H1 (cell line): ENCODE measurements around the gene APOBEC2. TPM values are rescaled to one million over a fixed set of nuclear protein-coding genes. Genes with fewer than 3 reads are reported as not detected.

Source experiments
- CEBPB ChIP-seq: IDR thresholded peaks from 2 replicates; pipeline ENCODE4 v1.6.1; 2012; ENCODE audit warnings: low read depth, low read length
- CHD1 ChIP-seq: IDR thresholded peaks from 2 replicates; pipeline ENCODE4 v1.6.1; 2012; ENCODE audit warnings: low read depth, low read length, improper control_type of control experiment
- GABPA ChIP-seq: IDR thresholded peaks from 2 replicates; pipeline ENCODE4 v1.6.1; 2011; ENCODE audit warnings: mild to moderate bottlenecking, low read length, moderate library complexity, borderline replicate concordance; ENCODE audit not compliant: insufficient read depth
- GTF2F1 ChIP-seq: IDR thresholded peaks from 2 replicates; pipeline ENCODE4 v1.6.1; 2012; ENCODE audit warnings: low read depth, low read length, improper control_type of control experiment, borderline replicate concordance
- HDAC6 ChIP-seq: IDR thresholded peaks from one replicate; pipeline ENCODE4 v1.7.1; 2012; ENCODE audit warnings: low read depth, mild to moderate bottlenecking, inconsistent platforms, low read length, moderate library complexity
- KDM5A ChIP-seq: fragments of 200-600 bp; IDR thresholded peaks from 2 replicates; pipeline ENCODE4 v1.7.1; 2012; ENCODE audit warnings: mild to moderate bottlenecking, low read length, inconsistent platforms, mixed read lengths
- MAFK ChIP-seq: IDR thresholded peaks from 2 replicates; pipeline ENCODE4 v1.6.1; 2012; ENCODE audit warnings: low read depth, mild to moderate bottlenecking, improper control_type of control experiment, low read length
- NRF1 ChIP-seq: IDR thresholded peaks from 2 replicates; pipeline ENCODE4 v1.6.1; 2011; ENCODE audit warnings: mild to moderate bottlenecking, low read depth, low read length, improper control_type of control experiment
- POU5F1 ChIP-seq: IDR thresholded peaks from 2 replicates; pipeline ENCODE4 v1.6.1; 2011; ENCODE audit warnings: low read depth, mild to moderate bottlenecking, low read length, moderate library complexity
- RBBP5 ChIP-seq: IDR thresholded peaks from 2 replicates; pipeline ENCODE4 v1.7.1; 2012; ENCODE audit warnings: low read depth, mild to moderate bottlenecking, inconsistent platforms, low read length, moderate library complexity, borderline replicate concordance
- RFX5 ChIP-seq: IDR thresholded peaks from 2 replicates; pipeline ENCODE4 v1.6.1; 2011; ENCODE audit warnings: low read depth, low read length, improper control_type of control experiment, borderline replicate concordance
- RNF2 ChIP-seq: fragments of 200-900, 300-1000 bp; sonication (generic); IDR thresholded peaks from 2 replicates; pipeline ENCODE4 v1.7.1; 2016; ENCODE audit warnings: borderline replicate concordance, low read depth, mild to moderate bottlenecking, antibody characterized with exemption, low read length; ENCODE audit not compliant: poor library complexity, severe bottlenecking; ENCODE audit errors: missing control alignments
- RXRA ChIP-seq: IDR thresholded peaks from 2 replicates; pipeline ENCODE4 v1.6.1; 2011; ENCODE audit warnings: low read depth, mild to moderate bottlenecking, low read length, moderate library complexity; ENCODE audit not compliant: insufficient read depth
- SP1 ChIP-seq: IDR thresholded peaks from 2 replicates; pipeline ENCODE4 v1.6.1; 2011; ENCODE audit warnings: low read depth, low read length
- SP2 ChIP-seq: IDR thresholded peaks from 2 replicates; pipeline ENCODE4 v1.6.1; 2012; ENCODE audit warnings: mild to moderate bottlenecking, low read length, inconsistent platforms
- SRF ChIP-seq: IDR thresholded peaks from 2 replicates; pipeline ENCODE4 v1.6.1; 2011; ENCODE audit warnings: mild to moderate bottlenecking, low read depth, low read length, moderate library complexity
- TAF7 ChIP-seq: optimal IDR thresholded peaks from 2 replicates; pipeline ENCODE3; 2011; ENCODE audit warnings: low read depth, mild to moderate bottlenecking, inconsistent platforms, low read length, moderate library complexity, borderline replicate concordance
- TBP ChIP-seq: IDR thresholded peaks from 2 replicates; pipeline ENCODE4 v1.6.1; 2011; ENCODE audit warnings: low read depth, low read length, improper control_type of control experiment
- TCF12 ChIP-seq: IDR thresholded peaks from 2 replicates; pipeline ENCODE4 v1.6.1; 2011; ENCODE audit warnings: low read depth, mild to moderate bottlenecking, low read length
- TEAD4 ChIP-seq: IDR thresholded peaks from 2 replicates; pipeline ENCODE4 v1.6.1; 2012; ENCODE audit warnings: low read depth, low read length, inconsistent platforms, mixed read lengths
- polyA plus RNA-seq, 7 experiments: library from polyadenylated mRNA; depleted of rRNA in 3 of 7; stranded (reverse) in 5 of 7; unstranded in 2 of 7; fragments of >200 nt in 5 of 7; fragments of 200-250 nt in 2 of 7; gene quantifications; 1 replicate in 5 of 7; 2 replicates in 1 of 7; 4 replicates in 1 of 7; pipeline versions ENCODE4 v1.2.1 to v1.2.3, GENCODE V29; 2011 to 2013; ENCODE audit warnings: missing spikeins in 2 of 7, mixed read lengths in 2 of 7
- total RNA-seq: library from RNA; stranded (reverse); fragmentation: NEBNext Ultra II Directional; extraction: Animal tissue kit (Norgen Biotek cat#: 25700); gene quantifications from 2 replicates; pipeline ENCODE4 v1.2.1, GENCODE V29; 2021
- TF ChIP-seq, protein P1 (sequence below): IDR thresholded peaks from 2 replicates; pipeline ENCODE4 v1.6.1; 2011; ENCODE audit warnings: low read depth, mild to moderate bottlenecking, low read length; ENCODE audit not compliant: insufficient read depth

APOBEC2 gene
- total and polyA plus RNA-seq, 2 of the 8 experiments (the other 6 are each of a cell fraction or from before 2014, with no cell fraction given) = not detected

DNA sequence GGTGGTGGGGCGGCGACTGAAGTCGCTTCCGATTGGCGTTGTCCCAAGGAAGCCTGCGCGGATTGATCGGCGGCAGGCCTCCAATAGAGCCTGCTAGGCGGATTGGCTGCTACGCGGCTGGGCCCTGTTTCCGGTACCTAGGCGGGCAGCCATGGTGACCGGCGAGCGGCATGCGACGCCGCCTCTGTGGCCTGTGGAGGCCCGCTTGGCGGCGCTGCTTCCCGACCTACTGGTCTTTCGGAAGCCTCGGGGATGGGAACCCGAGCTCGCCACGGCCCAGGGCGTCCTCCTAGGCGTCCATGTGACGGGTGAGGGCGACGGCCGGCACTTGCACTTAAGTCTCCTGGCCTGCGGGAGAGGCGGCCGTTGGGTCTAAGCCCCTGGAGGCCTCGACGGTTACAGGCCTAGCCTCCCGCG is 47.9 kb downstream of the APOBEC2 start (continued):
- no peak for TF ChIP-seq CEBPB
- TF ChIP-seq TEAD4 = no peak; the same call in 1 of the 2 replicates
- TF ChIP-seq TBP = peak; percentile 29; the same call in 1 of the 2 replicates
- TF ChIP-seq SP2 = no peak
- TF ChIP-seq RXRA = 0 out of 2 replicates have a peak, but pooled peaks have one; percentile 8
- no peak for TF ChIP-seq CHD1
- no peak for TF ChIP-seq MAFK
- TF ChIP-seq RNF2 = no peak
- TF ChIP-seq SRF = no peak
- TF ChIP-seq GTF2F1 = no peak
- no peak; the same call in 1 of the 2 replicates for TF ChIP-seq SP1
- peak; percentile 41; the same call in 1 of the 2 replicates for TF ChIP-seq GABPA
- 0 out of 2 replicates have a peak, but pooled peaks have one; percentile 68 for TF ChIP-seq RBBP5
- TF ChIP-seq RFX5 = no peak
- no peak for TF ChIP-seq KDM5A
- peak; percentile 47 for TF ChIP-seq TAF7
- TF ChIP-seq, protein P1, sequence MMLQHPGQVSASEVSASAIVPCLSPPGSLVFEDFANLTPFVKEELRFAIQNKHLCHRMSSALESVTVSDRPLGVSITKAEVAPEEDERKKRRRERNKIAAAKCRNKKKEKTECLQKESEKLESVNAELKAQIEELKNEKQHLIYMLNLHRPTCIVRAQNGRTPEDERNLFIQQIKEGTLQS = 0 out of 2 replicates have a peak, but pooled peaks have one; percentile 23
- no peak for TF ChIP-seq HDAC6
- TF ChIP-seq POU5F1 = no peak
- no peak for TF ChIP-seq TCF12
- no peak for TF ChIP-seq NRF1
